ENCODE results near the gene SESN3.

GRCh38 chr11:95161248-95161647 is 69.8 kb downstream of the SESN3 start:
- TF ChIP-seq CTCF (IDR thresholded peaks at IDR 0.05; ENCODE audit: low read length), result no peak
- TF ChIP-seq EZH2 (IDR thresholded peaks at IDR 0.05; ENCODE audit: borderline replicate concordance, low read length), result no peak
